ENCODE data around the gene PSMD3.

PSMD3 gene

GRCh38 chr17:40023590-40024292 is 43.1 kb downstream of the PSMD3 start:
- no peak for DNase-seq

- no peak for DNase-seq
These were observed 44.3 kb downstream of the PSMD3 start for GRCh38 chr17:40024901-40025300.

GRCh38 chr17:40025559-40025958 is 45.0 kb downstream of the PSMD3 start:
- no peak for DNase-seq

DNA sequence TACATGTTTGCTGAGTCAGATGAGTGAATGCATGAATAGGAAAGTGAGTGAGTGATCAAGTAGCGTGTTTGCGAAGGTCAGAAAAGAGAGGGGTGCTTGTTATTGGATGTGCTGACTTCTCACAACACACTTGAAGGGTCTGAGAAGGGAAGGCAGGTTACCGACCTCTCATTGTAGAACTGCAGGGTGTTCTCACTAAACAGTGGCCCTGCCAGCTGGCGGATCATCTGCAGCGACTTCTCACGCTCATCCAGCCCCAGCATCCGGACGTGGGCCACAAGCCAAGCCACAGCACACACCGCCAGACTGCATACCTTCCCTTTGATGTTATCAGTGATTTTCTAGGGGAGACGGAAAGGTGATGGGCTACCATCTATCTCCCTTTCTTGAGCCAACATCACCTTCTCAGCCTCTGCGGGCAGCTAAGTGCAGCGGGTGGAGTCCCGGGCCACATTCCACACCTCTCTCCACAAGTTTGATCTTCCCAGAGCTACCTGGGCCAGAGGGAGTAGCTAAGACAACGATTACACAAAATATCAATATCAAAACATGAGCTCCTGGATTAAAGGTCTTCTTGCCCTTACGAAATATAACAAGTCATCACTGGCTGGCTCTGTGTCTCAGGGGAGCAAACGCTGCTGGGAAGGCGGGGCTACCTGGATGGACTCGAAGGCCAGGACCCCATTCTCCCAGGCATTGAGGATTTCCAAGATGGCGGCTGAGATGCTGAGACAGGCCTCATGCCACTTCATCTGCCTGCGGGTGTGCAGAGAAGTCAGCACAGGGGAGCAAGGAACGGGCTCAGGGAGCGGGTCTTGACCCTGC is 45.6 kb downstream of the PSMD3 start:
- no peak for DNase-seq

GRCh38 chr17:40026816-40027613 is 46.4 kb downstream of the PSMD3 start:
- DNase-seq, result peak; percentile 40

GRCh38 chr17:40027614-40028012 is 47.0 kb downstream of the PSMD3 start:
- DNase-seq, result no peak

DNA sequence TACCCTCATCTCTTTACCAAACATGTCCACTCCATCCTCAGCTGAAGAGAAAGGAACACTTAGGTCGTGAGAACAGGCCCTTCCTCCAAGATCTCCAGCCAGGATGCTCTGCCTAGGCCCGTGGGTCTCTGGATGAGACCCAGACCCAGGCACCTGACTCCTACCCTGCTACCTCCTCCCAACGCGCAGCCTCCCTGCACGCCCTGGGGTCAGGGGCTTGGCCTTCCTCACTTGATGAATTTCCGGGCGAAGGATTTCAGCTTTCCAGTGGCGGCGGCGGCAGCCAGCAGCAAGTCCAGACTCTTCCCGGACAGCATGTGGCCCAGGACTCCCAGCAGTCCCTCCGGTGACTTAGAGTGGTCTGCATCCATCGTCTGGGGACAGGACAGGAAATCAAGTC is 48.0 kb downstream of the PSMD3 start:
- DNase-seq, result no peak

DNA sequence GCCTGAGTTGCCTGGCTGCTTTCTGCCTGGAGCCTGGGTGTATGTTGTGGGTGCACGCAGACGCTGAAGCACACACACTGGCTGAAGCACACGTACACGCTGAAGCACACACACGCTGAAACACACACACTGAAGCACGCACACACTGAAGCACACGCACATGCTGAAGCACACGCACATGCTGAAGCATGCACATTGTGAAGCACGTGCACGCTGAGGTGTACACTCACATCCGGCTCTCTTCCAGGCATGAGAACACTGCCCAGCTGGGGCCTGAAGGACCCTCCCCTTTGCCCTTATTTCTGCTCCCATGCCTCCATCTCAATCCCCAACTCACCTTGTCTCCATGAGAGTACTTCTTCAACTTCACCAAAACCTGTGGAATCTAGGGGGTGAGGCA is 51.1 kb downstream of the PSMD3 start:
- no peak for DNase-seq

DNA sequence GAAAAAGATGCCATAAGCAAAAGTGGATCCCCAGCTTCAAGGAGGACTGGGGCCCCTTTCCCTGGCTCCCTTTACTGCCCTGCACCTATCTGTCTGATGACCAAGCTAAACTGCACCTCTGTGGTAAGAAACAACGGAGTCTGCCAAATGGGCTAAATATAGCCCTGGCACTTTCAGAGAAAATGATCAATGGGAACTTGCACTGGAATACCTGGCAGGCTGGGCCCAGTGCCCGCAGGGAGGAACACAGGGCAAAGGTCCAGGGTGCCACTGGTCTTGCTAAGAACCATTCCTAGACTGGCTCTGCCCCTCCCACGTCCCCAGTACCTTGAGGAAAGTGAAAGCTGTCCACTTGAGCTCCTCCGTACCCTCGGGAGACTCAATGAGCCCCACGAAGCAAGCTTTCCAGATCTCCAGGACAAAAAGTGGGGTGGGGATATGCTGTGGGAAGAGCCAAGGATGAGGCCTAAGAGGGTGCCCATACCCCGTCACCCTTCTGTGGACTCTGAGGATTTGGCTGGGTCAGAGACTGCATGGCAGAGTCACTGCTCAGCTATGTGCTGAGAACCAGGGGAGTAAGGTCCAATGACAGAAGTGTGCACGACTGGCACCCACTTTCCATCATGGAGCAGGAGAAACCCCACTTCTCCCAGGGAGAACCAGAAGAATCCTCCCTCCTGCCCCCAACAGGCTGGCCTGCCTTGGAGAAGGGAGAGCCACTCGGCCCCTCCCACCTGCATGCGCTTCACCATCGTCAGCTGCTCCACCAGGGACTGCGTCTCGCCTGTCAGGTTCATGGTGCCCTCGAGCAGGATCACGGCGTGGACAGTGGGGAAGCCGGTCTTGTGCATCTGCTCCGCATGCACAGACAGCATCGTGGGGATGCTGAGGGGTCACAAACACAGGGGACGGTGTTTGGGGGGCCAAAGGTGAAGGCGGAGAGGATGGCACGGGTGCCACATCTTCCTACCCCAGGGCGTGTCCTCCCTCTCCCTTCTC is 52.0 kb downstream of the PSMD3 start:
- DNase-seq, result no peak

GRCh38 chr17:40033339-40033738 is 52.7 kb downstream of the PSMD3 start:
- no peak for DNase-seq

DNA sequence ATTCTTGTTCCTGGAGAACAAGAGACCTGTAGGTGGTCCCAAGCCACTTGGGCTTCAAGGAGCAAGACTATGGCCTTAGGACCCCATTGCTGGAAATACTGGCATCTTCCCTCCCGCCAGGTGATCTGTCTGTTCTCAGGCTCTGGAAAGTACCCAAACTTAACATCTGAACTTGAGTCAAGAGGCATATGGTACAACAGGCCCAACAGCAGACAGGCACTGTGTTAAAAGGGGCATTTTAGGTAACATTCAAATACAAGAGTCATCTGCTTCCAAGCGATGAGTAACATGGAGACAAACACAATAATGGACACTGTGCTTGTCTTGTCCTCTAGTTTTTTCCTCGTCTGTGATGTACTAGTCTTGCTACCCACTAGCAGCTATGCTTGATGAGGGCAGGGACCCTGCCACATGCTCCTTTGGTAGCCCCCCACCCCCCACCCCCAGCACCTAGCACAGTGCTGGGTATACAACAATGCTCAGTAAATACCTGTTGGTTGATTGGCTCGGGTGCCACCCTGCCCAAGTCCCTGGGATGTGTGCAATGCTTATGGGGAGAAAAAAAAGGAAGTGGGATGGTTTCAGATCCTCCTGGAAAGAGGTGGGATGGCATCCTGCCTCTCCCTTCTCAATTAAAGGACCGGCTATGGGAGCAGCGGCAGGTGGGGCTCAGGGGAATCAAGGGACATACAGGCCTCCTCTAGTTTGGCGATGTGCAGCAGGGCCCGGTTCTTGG is 54.0 kb downstream of the PSMD3 start:
- no peak for DNase-seq

GRCh38 chr17:40035162-40035559 is 54.6 kb downstream of the PSMD3 start:
- no peak for DNase-seq

- no peak for DNase-seq
These were observed 58.4 kb downstream of the PSMD3 start for GRCh38 chr17:40038882-40039513.

DNA sequence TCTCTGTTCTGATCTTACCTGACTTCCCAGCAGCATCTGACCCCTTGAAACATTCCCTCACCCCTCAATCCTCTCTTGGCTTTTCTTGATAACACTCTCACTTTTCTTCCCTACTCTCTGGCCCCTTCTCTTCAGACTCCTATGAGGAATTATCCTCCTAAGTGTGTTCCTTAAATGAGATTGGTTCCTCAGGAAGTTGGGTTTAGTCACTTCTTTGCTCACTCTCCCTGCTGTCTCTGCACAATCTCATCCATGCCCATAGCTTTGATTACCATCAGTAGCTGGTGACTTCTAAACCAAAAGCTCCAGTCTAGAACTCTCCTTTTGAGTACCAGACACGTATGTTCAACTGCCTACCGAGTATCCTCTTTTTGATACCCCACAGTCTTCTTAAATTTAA is 60.6 kb downstream of the PSMD3 start:
- no peak for DNase-seq

Measured in DMS 273 treated with DMSO at 0.1 percent for 48 hours (cell line).